HTR-8/SVneo (cell line): ENCODE results near the gene IRF9.

ENCODE experiments used
- DNase-seq: peaks from one replicate; pipeline ENCODE4 v3.0.0; 2011; ENCODE audit warnings: low spot score, mixed read lengths; ENCODE audit not compliant: insufficient read length
- FAIRE-seq: peaks from 2 replicates; lab custom pipeline; 2011; peaks lifted over from hg19 to GRCh38; lab: Jason Lieb, UNC

The IRF9 gene

GRCh38 chr14:24172261-24172860 is 11.3 kb downstream of the IRF9 start:
- DNase-seq = no peak
- no peak for FAIRE-seq

- FAIRE-seq (no peak), DNase-seq (no peak)
Observed at GRCh38 chr14:24172871-24173281, 11.8 kb downstream of the IRF9 start.

- FAIRE-seq (no peak), DNase-seq (no peak)
Observed at GRCh38 chr14:24176599-24176998, 15.5 kb downstream of the IRF9 start.

GRCh38 chr14:24177041-24177825 is 16.2 kb downstream of the IRF9 start:
- FAIRE-seq (no peak), DNase-seq (no peak)

DNA sequence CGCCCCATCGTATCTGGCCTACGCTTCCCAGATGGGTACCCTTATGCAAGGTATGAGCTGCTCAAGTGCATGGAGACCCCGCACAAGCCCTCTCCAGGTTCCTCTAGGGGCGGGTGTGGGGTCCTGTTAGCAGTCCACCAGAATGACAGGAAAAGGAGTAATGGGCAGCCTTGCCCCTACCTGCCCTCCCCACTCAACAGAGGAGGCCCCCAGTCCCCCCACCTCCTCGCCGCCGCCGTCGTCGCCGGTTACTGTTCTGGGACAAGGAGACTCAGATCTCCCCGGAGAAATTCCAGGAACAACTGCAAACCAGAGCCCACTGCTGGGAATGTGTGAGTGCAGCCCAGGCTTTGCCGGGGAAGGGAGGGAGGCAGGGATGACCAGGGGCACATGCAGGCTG is 16.8 kb downstream of the IRF9 start:
- DNase-seq = no peak
- no peak for FAIRE-seq

- no peak for FAIRE-seq
Observed at GRCh38 chr14:24178399-24179178, 17.5 kb downstream of the IRF9 start.

DNA sequence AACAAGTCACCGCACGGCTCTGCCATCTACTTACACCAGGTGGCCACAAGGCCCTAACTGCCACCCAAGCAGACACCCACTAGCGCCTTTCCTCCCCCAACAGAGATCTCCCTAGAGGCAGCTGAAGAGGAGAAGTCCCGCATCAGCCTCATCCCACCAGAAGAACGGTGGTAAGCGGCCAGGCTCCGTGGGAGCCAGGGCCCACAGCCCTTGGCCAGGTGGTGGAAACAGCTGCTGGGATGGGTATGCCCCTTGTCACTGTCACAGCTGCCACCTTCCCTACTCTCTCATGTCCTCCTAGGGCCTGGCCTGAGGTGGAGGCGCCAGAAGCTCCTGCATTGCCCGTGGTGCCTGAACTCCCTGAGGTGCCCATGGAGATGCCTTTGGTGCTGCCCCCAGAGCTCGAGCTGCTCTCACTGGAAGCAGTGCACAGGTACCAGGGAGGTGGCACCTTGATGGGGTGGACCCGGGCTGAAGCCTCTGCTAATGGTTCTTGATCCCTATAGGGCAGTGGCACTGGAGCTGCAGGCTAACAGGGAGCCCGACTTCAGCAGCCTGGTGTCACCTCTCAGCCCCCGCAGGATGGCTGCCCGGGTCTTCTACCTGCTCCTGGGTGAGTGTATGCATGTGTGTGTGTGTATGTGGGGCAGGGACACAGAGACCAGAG is 18.4 kb downstream of the IRF9 start:
- no peak for FAIRE-seq
- no peak for DNase-seq

More at GRCh38 chr14:24178399-24179178, 17.5 kb downstream of the IRF9 start:
- no peak for DNase-seq

DNA sequence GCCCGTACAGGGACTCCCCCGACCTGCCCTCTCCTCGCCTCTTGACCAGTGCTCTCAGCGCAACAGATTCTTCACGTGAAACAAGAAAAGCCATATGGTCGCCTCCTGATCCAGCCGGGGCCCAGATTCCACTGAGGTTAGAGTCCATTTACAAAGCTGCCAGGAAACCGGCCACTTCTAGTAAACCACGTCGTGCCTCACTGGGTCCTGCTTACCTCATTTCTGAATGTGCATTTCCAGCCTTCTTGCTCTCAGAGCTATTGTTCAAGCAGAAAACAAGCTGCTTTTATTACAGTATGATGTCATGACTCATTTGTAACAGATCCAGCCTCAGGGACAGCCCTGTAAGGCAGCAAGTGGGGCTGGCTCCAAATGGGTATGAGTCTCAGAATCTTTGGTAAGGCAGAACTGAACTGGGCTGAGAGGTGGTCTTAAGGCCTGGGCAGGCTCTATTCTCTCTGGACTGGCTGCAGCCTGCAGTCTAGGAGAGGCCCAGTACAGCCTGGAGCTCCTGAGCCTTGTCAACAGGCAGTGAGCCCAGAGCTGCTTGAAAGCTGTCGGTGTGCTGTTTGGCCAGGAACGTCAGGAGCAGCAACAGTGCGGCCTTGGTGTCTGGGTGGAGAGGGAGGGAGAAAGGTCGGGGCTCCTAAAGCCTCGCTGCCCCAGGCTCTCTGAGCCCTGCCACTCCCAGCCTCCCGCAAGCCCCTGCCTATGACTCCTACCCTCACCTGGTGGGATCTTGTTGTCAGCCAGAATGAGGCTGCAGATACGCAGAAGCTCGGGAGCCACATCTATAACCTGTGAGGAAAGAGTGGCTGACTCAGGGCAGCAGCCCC is 19.1 kb downstream of the IRF9 start:
- FAIRE-seq = no peak
- no peak for DNase-seq

DNA sequence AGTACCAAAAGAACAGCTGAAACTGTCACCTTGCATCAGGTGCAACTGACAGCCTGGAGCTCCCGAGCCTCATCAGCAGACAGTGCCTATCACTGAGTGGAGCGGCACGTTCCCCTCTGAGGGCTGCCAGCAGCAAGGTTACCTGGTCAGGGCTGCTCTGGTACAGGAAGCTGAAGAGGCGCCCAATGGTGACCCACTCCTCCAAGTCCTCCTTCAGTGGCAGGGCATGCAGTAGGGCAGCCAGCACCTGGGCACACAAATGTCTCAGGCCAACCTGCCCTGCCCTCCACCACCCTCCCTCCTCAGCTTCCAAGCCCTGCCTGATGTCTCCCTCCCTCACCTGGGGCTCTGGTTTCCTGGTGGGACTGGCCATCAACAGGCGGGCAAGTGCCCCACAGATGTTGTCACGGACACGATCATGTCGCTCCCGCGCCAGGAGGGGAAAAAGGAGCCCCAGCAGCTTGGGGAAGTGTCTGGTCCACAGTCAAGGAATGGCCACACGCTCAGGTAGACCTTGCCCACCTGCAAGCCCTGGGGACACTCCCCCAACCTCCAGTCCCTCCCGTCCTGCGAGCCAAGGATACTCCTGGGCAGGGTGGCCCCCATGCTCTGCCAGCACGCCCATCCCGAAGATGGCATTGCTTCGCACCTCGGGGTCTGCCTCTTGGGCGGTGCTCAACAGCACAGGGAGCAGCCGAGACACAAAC is 20.5 kb downstream of the IRF9 start:
- FAIRE-seq = no peak
- DNase-seq = no peak

GRCh38 chr14:24182110-24182882 is 21.2 kb downstream of the IRF9 start:
- no peak for FAIRE-seq
- no peak for DNase-seq

GRCh38 chr14:24183014-24183481 is 22.0 kb downstream of the IRF9 start:
- FAIRE-seq (no peak), DNase-seq (no peak)

DNA sequence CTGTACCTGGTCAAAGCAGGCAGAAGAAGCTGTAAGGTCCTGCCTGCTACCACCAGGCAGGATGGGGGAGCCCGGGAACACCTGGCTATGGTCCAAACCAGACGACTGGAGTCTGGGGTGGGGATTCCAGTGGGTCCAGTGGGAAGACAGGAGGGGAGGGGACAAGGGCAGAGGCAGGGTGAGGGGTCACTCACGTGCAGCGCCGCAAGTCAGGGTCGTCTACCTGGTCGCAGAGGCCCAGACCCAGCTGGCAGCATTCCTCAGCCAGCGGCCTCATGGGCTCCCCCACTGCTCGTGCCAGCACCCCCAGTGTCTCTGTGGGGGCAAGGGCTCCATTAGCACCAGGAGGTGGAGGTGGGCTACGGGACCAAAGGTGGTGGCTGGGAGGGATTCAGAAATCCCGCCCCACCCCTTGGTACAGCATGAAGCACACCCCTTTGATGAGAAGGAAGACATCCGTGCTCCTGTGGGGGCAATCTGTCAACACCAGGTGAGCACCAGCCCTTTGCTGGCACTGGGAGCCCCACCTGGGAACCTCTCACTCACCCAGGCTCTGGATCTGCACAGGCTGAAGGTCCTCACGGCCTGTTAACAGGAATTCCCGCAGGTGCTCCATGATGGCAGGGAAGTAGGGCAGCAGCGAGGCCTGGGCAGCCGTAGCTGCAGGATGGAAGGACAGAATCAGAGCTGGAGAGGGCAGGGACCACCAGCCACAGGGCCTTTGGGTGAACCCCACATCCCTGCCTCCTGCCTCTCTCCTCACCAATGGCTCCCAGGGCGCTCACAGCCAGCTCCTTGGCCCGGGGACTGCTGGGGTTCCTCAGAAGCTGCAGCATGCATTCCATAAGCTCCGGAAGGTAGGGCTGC is 23.3 kb downstream of the IRF9 start:
- FAIRE-seq (no peak), DNase-seq (no peak)

- FAIRE-seq = no peak
Observed at GRCh38 chr14:24185026-24185425, 24.0 kb downstream of the IRF9 start.

GRCh38 chr14:24185741-24186140 is 24.7 kb downstream of the IRF9 start:
- DNase-seq (no peak), FAIRE-seq (no peak)

More at GRCh38 chr14:24185026-24185425, 24.0 kb downstream of the IRF9 start:
- DNase-seq = no peak

- DNase-seq (no peak), FAIRE-seq (no peak)
Observed at GRCh38 chr14:24186831-24187538, 25.9 kb downstream of the IRF9 start.

GRCh38 chr14:24187539-24187915 is 26.5 kb downstream of the IRF9 start:
- FAIRE-seq (no peak), DNase-seq (no peak)
